ENCODE measurements around the gene DNAJC15. TPM values are rescaled to one million over a fixed set of nuclear protein-coding genes. Genes with fewer than 3 reads are reported as not detected.
"Not testable (repeated sequence)": the region's sequence is repeated elsewhere in the genome, so short reads cannot be mapped to it uniquely, and the experiment has no call there.

Gene DNAJC15
- total RNA-seq, 1 experiment from 2014 or later: 10.8 TPM

DNA sequence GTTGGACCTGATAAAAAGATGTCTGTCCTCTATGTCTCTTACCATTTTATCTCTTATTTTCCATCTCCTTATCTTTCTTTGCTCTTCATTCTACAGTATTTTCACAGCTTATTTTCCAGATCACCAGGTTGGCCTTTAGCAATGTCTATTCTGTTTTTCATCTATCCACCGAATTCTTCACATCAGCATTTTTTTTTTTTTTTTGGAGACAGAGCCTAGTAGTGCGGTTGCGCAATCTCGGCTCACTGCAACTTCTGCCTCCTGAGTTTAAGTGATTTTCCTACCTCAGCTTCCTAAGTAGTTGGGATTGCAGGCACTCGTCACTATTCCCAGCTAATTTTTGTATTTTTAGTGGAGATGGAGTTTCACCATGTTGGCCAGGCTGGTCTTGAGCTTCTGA is 49.0 kb downstream of the DNAJC15 start:
- TF ChIP-seq CEBPB (IDR thresholded peaks at IDR 0.05; ENCODE audit: low read depth) (peak; percentile 58; the same call in 1 of the 2 replicates), SIN3A (IDR thresholded peaks at IDR 0.05; ENCODE audit: low read depth) (no peak), EZH2phosphoT487 (IDR thresholded peaks at IDR 0.05; ENCODE audit: borderline replicate concordance) (no peak), FOSL1 (IDR thresholded peaks at IDR 0.05; ENCODE audit: low read depth) (no peak)
- Histone ChIP-seq H2AFZ (ENCODE audit: low read depth, low read length, poor library complexity, severe bottlenecking) (no peak overlapping the region), H3K9me3 (ENCODE audit: control insufficient read depth in 1 of 2, insufficient read depth in 1 of 2, low read depth in 1 of 2, low read length in 2 of 2) (no peaks in the 10 kb centered on the region), H4K20me1 (ENCODE audit: insufficient read depth) (no peaks in the 10 kb centered on the region), H3K9ac (ENCODE audit: low read length) (no peak overlapping the region), H3K79me2 (ENCODE audit: insufficient read depth, low read length) (no peaks in the 10 kb centered on the region), H3K36me3 (ENCODE audit: control insufficient read depth in 1 of 2, insufficient read depth in 2 of 2, low read length in 2 of 2) (no peaks in the 10 kb centered on the region; a peak in 1 of 4 replicates), H3K27me3 (ENCODE audit: insufficient read depth, low read length) (no peaks in the 10 kb centered on the region), H3K4me2 (ENCODE audit: low read length) (no peak overlapping the region), H3K9me2 (ENCODE audit: insufficient read depth) (no peaks in the 10 kb centered on the region), H3K4me1 (ENCODE audit: control insufficient read depth in 1 of 2, insufficient read depth in 2 of 2, low read length in 2 of 2) (no peaks in the 10 kb centered on the region), H3K4me3 (replicated peaks in 1 of 2; ENCODE audit: low read depth in 1 of 2, low read length in 2 of 2) (no peak overlapping the region), H3K27ac (ENCODE audit: low read depth, low read length) (no peak overlapping the region)
- CTCF ChIA-PET: no interaction called here
- intact Hi-C loops (cut with micrococcal nuclease): no loop called here
- POLR2A ChIA-PET: no interaction called here
- DNase-seq (ENCODE audit: low read depth, low spot score) (no peak), ATAC-seq (no peak)
- RAD21 ChIA-PET (ENCODE audit: low non-redundant PET in 1 of 2, low total read pairs in 2 of 2, uncharacterized antibody in 2 of 2, unreplicated experiment in 2 of 2): no interaction called here
- BruUV-seq (replicated peaks): no TSS peak

DNA sequence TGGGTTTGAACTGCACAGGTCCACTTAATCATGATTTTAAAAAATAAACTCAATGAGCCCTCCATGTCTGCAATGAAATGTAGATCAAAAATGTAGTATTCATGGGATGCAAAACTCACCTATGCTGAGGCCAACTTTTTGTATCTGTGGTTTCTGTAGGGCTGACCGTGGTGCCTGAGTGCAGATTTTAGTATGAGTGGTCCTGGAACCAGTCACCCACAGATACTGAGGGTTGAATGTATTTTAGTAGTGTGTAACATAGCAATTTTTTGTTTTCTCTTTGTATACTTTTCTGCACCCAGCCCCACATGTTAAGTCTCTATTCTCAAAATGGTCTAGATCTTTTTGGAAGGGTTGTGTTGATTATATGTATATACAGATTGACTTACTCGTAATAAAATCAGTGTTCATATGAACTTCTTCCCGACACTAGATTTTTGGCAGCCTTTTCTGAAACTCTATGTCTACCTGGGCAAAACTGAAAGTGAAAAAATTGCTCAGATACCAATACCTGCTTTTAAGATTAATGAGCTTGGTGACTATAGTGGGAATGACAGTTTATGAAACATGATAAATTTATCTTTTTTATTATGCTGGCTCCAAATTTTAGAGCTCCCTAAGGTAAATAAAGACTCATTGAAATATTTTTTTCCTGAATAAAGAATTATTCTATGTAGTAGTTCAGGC is 51.6 kb downstream of the DNAJC15 start:
- ChIA-PET CTCF (no interaction called here), RAD21 (ENCODE audit: low non-redundant PET in 1 of 2, low total read pairs in 2 of 2, uncharacterized antibody in 2 of 2, unreplicated experiment in 2 of 2) (no interaction called here), POLR2A (no interaction called here)
- TF ChIP-seq REST (IDR thresholded peaks at IDR 0.05; ENCODE audit: low read depth) (no peak), EZH2phosphoT487 (IDR thresholded peaks at IDR 0.05; ENCODE audit: borderline replicate concordance) (no peak), JUND (IDR thresholded peaks at IDR 0.05) (no peak)
- Histone ChIP-seq H3K27me3 (ENCODE audit: insufficient read depth, low read length) (no peaks in the 10 kb centered on the region), H3K27ac (ENCODE audit: low read depth, low read length) (no peak overlapping the region), H3K9me2 (ENCODE audit: insufficient read depth) (no peaks in the 10 kb centered on the region), H3K79me2 (ENCODE audit: insufficient read depth, low read length) (no peaks in the 10 kb centered on the region), H3K4me2 (ENCODE audit: low read length) (no peak overlapping the region), H3K36me3 (ENCODE audit: control insufficient read depth in 1 of 2, insufficient read depth in 2 of 2, low read length in 2 of 2) (no peaks in the 10 kb centered on the region), H2AFZ (ENCODE audit: low read depth, low read length, poor library complexity, severe bottlenecking) (no peak overlapping the region), H3K9me3 (ENCODE audit: control insufficient read depth in 1 of 2, insufficient read depth in 1 of 2, low read depth in 1 of 2, low read length in 2 of 2) (no peaks in the 10 kb centered on the region), H4K20me1 (ENCODE audit: insufficient read depth) (no peaks in the 10 kb centered on the region), H3K4me3 (replicated peaks in 1 of 2; ENCODE audit: low read depth in 1 of 2, low read length in 2 of 2) (no peak overlapping the region), H3K9ac (ENCODE audit: low read length) (no peak overlapping the region), H3K4me1 (ENCODE audit: control insufficient read depth in 1 of 2, insufficient read depth in 2 of 2, low read length in 2 of 2) (no peaks in the 10 kb centered on the region)
- intact Hi-C loops (cut with micrococcal nuclease): no loop called here
- BruUV-seq (replicated peaks): no TSS peak
- DNase-seq (ENCODE audit: low read depth, low spot score) (no peak), ATAC-seq (no peak)

GRCh38 chr13:43075511-43075902 is 52.1 kb downstream of the DNAJC15 start:
- CTCF ChIA-PET; H3K4me3 ChIP-seq (replicated peaks in 1 of 2; ENCODE audit: low read depth in 1 of 2, low read length in 2 of 2): not testable (repeated sequence)

More at GRCh38 chr13:43075511-43075902, 52.1 kb downstream of the DNAJC15 start:
- H3K36me3 ChIP-seq (ENCODE audit: control insufficient read depth in 1 of 2, insufficient read depth in 2 of 2, low read length in 2 of 2); H3K9me3 ChIP-seq (ENCODE audit: control insufficient read depth in 1 of 2, insufficient read depth in 1 of 2, low read depth in 1 of 2, low read length in 2 of 2); H4K20me1 ChIP-seq (ENCODE audit: insufficient read depth); H3K79me2 ChIP-seq (ENCODE audit: insufficient read depth, low read length); POLR2A ChIA-PET; RAD21 ChIA-PET (ENCODE audit: low non-redundant PET in 1 of 2, low total read pairs in 2 of 2, uncharacterized antibody in 2 of 2, unreplicated experiment in 2 of 2); H3K4me1 ChIP-seq (ENCODE audit: control insufficient read depth in 1 of 2, insufficient read depth in 2 of 2, low read length in 2 of 2); H3K9ac ChIP-seq (ENCODE audit: low read length); H3K27ac ChIP-seq (ENCODE audit: low read depth, low read length); ATAC-seq; BruUV-seq (replicated peaks); H2AFZ ChIP-seq (ENCODE audit: low read depth, low read length, poor library complexity, severe bottlenecking); intact Hi-C loops (cut with micrococcal nuclease); DNase-seq (ENCODE audit: low read depth, low spot score); H3K27me3 ChIP-seq (ENCODE audit: insufficient read depth, low read length); H3K4me2 ChIP-seq (ENCODE audit: low read length); H3K9me2 ChIP-seq (ENCODE audit: insufficient read depth): not testable (repeated sequence)

Measured in HCT116 (cell line).